Measurements from ENCODE around the gene NRXN2.

GRCh38 chr11:64558869-64559268 is 164.1 kb downstream of the NRXN2 start:
- TF ChIP-seq MXI1 (IDR thresholded peaks at IDR 0.05; ENCODE audit: borderline replicate concordance, low read depth, low read length) (no peak), SIN3A (IDR thresholded peaks at IDR 0.05; ENCODE audit: borderline replicate concordance, low read depth, low read length) (no peak), ZC3H4 (CRISPR knock-in tag; IDR thresholded peaks at IDR 0.05; ENCODE audit: borderline replicate concordance) (no peak), RNF2 (conservative IDR thresholded peaks at IDR 0.05; ENCODE audit: low read depth) (no peak), FOXA1 (IDR thresholded peaks at IDR 0.05) (no peak), FOXA1 (CRISPR knock-in tag; IDR thresholded peaks at IDR 0.05) (no peak), REL (CRISPR knock-in tag; conservative IDR thresholded peaks at IDR 0.05) (no peak), ZNF768 (CRISPR knock-in tag; IDR thresholded peaks at IDR 0.05) (no peak), AGO1 (IDR thresholded peaks at IDR 0.05; ENCODE audit: low read depth, low read length, poor library complexity, severe bottlenecking) (no peak), TFDP1 (CRISPR knock-in tag; IDR thresholded peaks at IDR 0.05; ENCODE audit: borderline replicate concordance) (no peak), RAD21 (CRISPR knock-in tag; IDR thresholded peaks at IDR 0.05) (no peak), CTCF (CRISPR knock-in tag; IDR thresholded peaks at IDR 0.05) (no peak), ZNF431 (CRISPR knock-in tag; IDR thresholded peaks at IDR 0.05; ENCODE audit: borderline replicate concordance, low read depth) (no peak), NR2F2 (IDR thresholded peaks at IDR 0.05; ENCODE audit: borderline replicate concordance, low read depth) (no peak), NCOA1 (CRISPR knock-in tag; IDR thresholded peaks at IDR 0.05) (no peak)
